ENCODE data around the gene PRKCQ. TPM values are rescaled to one million over a fixed set of nuclear protein-coding genes. Genes with fewer than 3 reads are reported as not detected.

PRKCQ gene
- total and polyA plus RNA-seq, 2 of the 4 experiments (the other 2 are of a cell fraction): under 0.01 to 0.03 TPM

DNA sequence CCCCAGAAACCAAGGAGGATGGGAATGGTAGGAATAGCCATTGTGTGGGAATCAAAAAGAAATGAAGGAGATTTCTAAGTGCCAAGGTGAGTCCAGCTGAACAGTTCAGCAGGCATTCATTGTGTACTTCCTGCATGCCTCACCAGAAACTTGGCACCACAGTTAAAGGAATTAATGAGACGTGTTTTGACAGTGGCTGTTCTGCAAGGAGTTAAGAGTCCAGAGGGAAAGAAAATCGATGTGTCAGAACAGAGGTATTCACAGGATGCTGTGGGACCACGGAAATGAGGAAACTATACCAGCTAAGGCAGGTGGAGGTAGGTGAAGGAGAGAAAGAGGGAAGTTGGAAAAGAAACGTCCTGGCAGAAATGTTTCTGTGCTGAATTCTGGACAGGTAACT, 78.1 kb downstream of the PRKCQ start:
- WGBS, 2 experiments (ENCODE audit: extremely low coverage in 2 of 2, insufficient read length in 1 of 2): 37% methylated on average over 3 of the region's 4 CpGs; no CpG with 5 or more reads in 1 of the 2 experiments
- Histone ChIP-seq H2BK5ac (ENCODE audit: low read depth, low read length, poor library complexity, severe bottlenecking) (no peak overlapping the region), H3K4me1 (ENCODE audit: control insufficient read depth, insufficient read depth, low read length) (no peaks in the 10 kb centered on the region), H3K36me3 (ENCODE audit: control insufficient read depth, insufficient read depth, low read length) (no peaks in the 10 kb centered on the region), H4K8ac (ENCODE audit: low read depth in 2 of 2, low read length in 2 of 2) (no peak overlapping the region), H3K4me2 (ENCODE audit: low read depth, low read length) (no peak overlapping the region), H3K4me3 (ENCODE audit: insufficient read depth, low read depth, low read length) (no peak overlapping the region), H3K27me3 (ENCODE audit: control insufficient read depth, insufficient read depth, low read length) (no peaks in the 10 kb centered on the region), H2AFZ (replicated peaks; ENCODE audit: low read length, poor library complexity) (no peak overlapping the region), H3K9me1 (ENCODE audit: insufficient read depth, low read length) (no peaks in the 10 kb centered on the region), H3K23ac (ENCODE audit: low read depth, low read length) (no peak overlapping the region), H3K27ac (ENCODE audit: insufficient read depth, low read length) (no peak overlapping the region), H3K9ac (ENCODE audit: low read depth, low read length) (no peak overlapping the region), H2AK9ac (replicated peaks; ENCODE audit: low read depth, low read length, poor library complexity) (no peak overlapping the region), H3K14ac (replicated peaks; ENCODE audit: low read depth, low read length) (no peak overlapping the region), H2BK120ac (ENCODE audit: low read depth, low read length) (no peak overlapping the region), H2BK15ac (ENCODE audit: low read depth, low read length) (no peak overlapping the region), H4K91ac (ENCODE audit: insufficient read depth, low read depth, low read length) (no peak overlapping the region), H2BK20ac (ENCODE audit: low read depth, low read length) (no peak overlapping the region), H3K4ac (ENCODE audit: low read depth, low read length) (no peak overlapping the region), H4K5ac (ENCODE audit: low read depth, low read length) (no peak overlapping the region), H4K20me1 (ENCODE audit: insufficient read depth, low read length) (no peaks in the 10 kb centered on the region), H2AK5ac (ENCODE audit: low read depth, low read length) (no peak overlapping the region), H3K18ac (ENCODE audit: low read depth, low read length) (no peak overlapping the region), H3K56ac (ENCODE audit: extremely low read depth, insufficient read depth, low read length) (no peak overlapping the region), H3K9me3 (ENCODE audit: control insufficient read depth, insufficient read depth, low read length) (no peaks in the 10 kb centered on the region), H3K79me1 (ENCODE audit: low read depth in 1 of 2, low read length in 2 of 2) (no peaks in the 10 kb centered on the region)
- ChIA-PET CTCF (no interaction called here), POLR2A (ENCODE audit: unreplicated experiment) (no interaction called here)
- in situ Hi-C loops (cut with MboI; ENCODE audit: low sequenced_read_pairs) (no loop called here), dilution Hi-C loops (cut with HindIII; ENCODE audit: low sequenced_read_pairs, unreplicated experiment) (no loop called here), intact Hi-C loops (cut with micrococcal nuclease) (no loop called here)
- ATAC-seq (ENCODE audit: low read depth) (no peak), DNase-seq (no peak)
- BruUV-seq (replicated peaks): no TSS peak
- TF ChIP-seq BHLHE40 (IDR thresholded peaks at IDR 0.05; ENCODE audit: low read depth, low read length) (no peak), RAD21 (IDR thresholded peaks at IDR 0.05; ENCODE audit: low read length) (no peak), FOS (IDR thresholded peaks at IDR 0.05; ENCODE audit: low read depth, low read length) (no peak), RFX5 (IDR thresholded peaks at IDR 0.05; ENCODE audit: low read depth, low read length) (no peak), POLR2A (IDR thresholded peaks at IDR 0.05; ENCODE audit: low read depth, low read length) (no peak), RCOR1 (IDR thresholded peaks at IDR 0.05; ENCODE audit: insufficient replicate concordance, low read length) (no peak), MAZ (IDR thresholded peaks at IDR 0.05; ENCODE audit: borderline replicate concordance, low read depth, low read length) (no peak), MXI1 (IDR thresholded peaks at IDR 0.05; ENCODE audit: borderline replicate concordance, low read depth, low read length) (no peak), NFE2L2 (IDR thresholded peaks at IDR 0.05; ENCODE audit: low read depth, low read length) (no peak), MAFK (IDR thresholded peaks at IDR 0.05; ENCODE audit: low read depth, low read length) (no peak), SMC3 (IDR thresholded peaks at IDR 0.05; ENCODE audit: low read depth, low read length) (no peak), CHD1 (IDR thresholded peaks at IDR 0.05; ENCODE audit: low read depth, low read length) (no peak), CEBPB (IDR thresholded peaks at IDR 0.05; ENCODE audit: low read depth, low read length) (no peak)
- TF ChIP-seq, protein P1, sequence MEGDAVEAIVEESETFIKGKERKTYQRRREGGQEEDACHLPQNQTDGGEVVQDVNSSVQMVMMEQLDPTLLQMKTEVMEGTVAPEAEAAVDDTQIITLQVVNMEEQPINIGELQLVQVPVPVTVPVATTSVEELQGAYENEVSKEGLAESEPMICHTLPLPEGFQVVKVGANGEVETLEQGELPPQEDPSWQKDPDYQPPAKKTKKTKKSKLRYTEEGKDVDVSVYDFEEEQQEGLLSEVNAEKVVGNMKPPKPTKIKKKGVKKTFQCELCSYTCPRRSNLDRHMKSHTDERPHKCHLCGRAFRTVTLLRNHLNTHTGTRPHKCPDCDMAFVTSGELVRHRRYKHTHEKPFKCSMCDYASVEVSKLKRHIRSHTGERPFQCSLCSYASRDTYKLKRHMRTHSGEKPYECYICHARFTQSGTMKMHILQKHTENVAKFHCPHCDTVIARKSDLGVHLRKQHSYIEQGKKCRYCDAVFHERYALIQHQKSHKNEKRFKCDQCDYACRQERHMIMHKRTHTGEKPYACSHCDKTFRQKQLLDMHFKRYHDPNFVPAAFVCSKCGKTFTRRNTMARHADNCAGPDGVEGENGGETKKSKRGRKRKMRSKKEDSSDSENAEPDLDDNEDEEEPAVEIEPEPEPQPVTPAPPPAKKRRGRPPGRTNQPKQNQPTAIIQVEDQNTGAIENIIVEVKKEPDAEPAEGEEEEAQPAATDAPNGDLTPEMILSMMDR (conservative IDR thresholded peaks at IDR 0.05; ENCODE audit: low read depth, low read length): no peak
- TF ChIP-seq, protein P2, sequence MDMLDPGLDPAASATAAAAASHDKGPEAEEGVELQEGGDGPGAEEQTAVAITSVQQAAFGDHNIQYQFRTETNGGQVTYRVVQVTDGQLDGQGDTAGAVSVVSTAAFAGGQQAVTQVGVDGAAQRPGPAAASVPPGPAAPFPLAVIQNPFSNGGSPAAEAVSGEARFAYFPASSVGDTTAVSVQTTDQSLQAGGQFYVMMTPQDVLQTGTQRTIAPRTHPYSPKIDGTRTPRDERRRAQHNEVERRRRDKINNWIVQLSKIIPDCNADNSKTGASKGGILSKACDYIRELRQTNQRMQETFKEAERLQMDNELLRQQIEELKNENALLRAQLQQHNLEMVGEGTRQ (IDR thresholded peaks at IDR 0.05; ENCODE audit: low read depth, low read length): no peak
- TF ChIP-seq, protein P3, sequence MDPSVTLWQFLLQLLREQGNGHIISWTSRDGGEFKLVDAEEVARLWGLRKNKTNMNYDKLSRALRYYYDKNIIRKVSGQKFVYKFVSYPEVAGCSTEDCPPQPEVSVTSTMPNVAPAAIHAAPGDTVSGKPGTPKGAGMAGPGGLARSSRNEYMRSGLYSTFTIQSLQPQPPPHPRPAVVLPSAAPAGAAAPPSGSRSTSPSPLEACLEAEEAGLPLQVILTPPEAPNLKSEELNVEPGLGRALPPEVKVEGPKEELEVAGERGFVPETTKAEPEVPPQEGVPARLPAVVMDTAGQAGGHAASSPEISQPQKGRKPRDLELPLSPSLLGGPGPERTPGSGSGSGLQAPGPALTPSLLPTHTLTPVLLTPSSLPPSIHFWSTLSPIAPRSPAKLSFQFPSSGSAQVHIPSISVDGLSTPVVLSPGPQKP (IDR thresholded peaks at IDR 0.05; ENCODE audit: borderline replicate concordance, low read depth, low read length): no peak
